NT2/D1 (cell line): ENCODE data around the gene DCUN1D3.

Experiments used
- DNase-seq: peaks from one replicate; pipeline ENCODE4 v3.0.0-alpha.2; 2011; ENCODE audit warnings: low read depth, low spot score
- H3K27me3 ChIP-seq: 2 replicates; pipeline ENCODE4 v1.6.0; 2011; ENCODE audit warnings: mild to moderate bottlenecking; ENCODE audit not compliant: insufficient read length, insufficient read depth
- H3K36me3 ChIP-seq: 2 replicates; pipeline ENCODE4 v1.6.1; 2011; ENCODE audit warnings: mild to moderate bottlenecking, low read length, mixed read lengths; ENCODE audit not compliant: insufficient read depth, insufficient read length
- H3K4me1 ChIP-seq: 2 replicates; pipeline ENCODE4 v1.5.1; 2011; ENCODE audit not compliant: insufficient read depth, insufficient read length
- H3K4me3 ChIP-seq: 2 replicates; pipeline ENCODE4 v1.5.1; 2011; ENCODE audit warnings: low read depth; ENCODE audit not compliant: insufficient read length
- H3K9ac ChIP-seq: 2 replicates; pipeline ENCODE4 v1.6.0; 2011; ENCODE audit warnings: low read depth; ENCODE audit not compliant: insufficient read length
- H3K9me3 ChIP-seq: 2 replicates; pipeline ENCODE4 v1.5.1; 2011; ENCODE audit warnings: mild to moderate bottlenecking, low read length; ENCODE audit not compliant: insufficient read depth
- SUZ12 ChIP-seq: IDR thresholded peaks from 2 replicates; pipeline ENCODE4 v1.6.1; 2011; ENCODE audit not compliant: insufficient read length, insufficient read depth; ENCODE audit errors: extremely low read depth
- YY1 ChIP-seq: IDR thresholded peaks from 2 replicates; pipeline ENCODE4 v1.6.1; 2011; ENCODE audit not compliant: insufficient read length, insufficient read depth
- ZNF274 ChIP-seq: IDR thresholded peaks from 2 replicates; pipeline ENCODE4 v1.6.1; 2011; ENCODE audit warnings: mild to moderate bottlenecking, low read depth, low read length

DCUN1D3 gene

GRCh38 chr16:20902426-20902825 is 2.3 kb upstream of the DCUN1D3 start:
- Histone ChIP-seq H3K4me1 (no peaks in the 10 kb centered on the region), H3K36me3 (peaks cover 18% of the 10 kb centered on the region), H3K27me3 (no peaks in the 10 kb centered on the region), H3K9me3 (no peaks in the 10 kb centered on the region), H3K4me3 (no peak overlapping the region), H3K9ac (no peak overlapping the region)
- DNase-seq, result no peak
- no peak for TF ChIP-seq ZNF274
- no peak for TF ChIP-seq SUZ12
- no peak for TF ChIP-seq YY1

- no peaks in the 10 kb centered on the region for H3K27me3 ChIP-seq
- H3K36me3 ChIP-seq, result peaks cover 26% of the 10 kb centered on the region
- no peaks in the 10 kb centered on the region for H3K4me1 ChIP-seq
- no peak for TF ChIP-seq SUZ12
- TF ChIP-seq YY1, result no peak
- no peak for TF ChIP-seq ZNF274
- no peaks in the 10 kb centered on the region for H3K9me3 ChIP-seq
- peak; percentile 30 for DNase-seq
- peak overlapping the region; percentile 92 for H3K9ac ChIP-seq
- peak overlapping the region; percentile 85 for H3K4me3 ChIP-seq
Measured at GRCh38 chr16:20901436-20902112, 1.4 kb upstream of the DCUN1D3 start.

- no peak for TF ChIP-seq SUZ12
- no peak for TF ChIP-seq YY1
- TF ChIP-seq ZNF274, result no peak
- Histone ChIP-seq H3K4me1 (no peaks in the 10 kb centered on the region), H3K27me3 (no peaks in the 10 kb centered on the region), H3K9ac (peak overlapping the region; percentile 92), H3K36me3 (peaks cover 30% of the 10 kb centered on the region), H3K9me3 (no peaks in the 10 kb centered on the region), H3K4me3 (peak overlapping the region; percentile 85)
- peak; percentile 1 for DNase-seq
Measured at GRCh38 chr16:20901068-20901435, 894 bp upstream of the DCUN1D3 start.

GRCh38 chr16:20899477-20900298 is 470 bp downstream of the DCUN1D3 start:
- peaks cover 38% of the 10 kb centered on the region for H3K36me3 ChIP-seq
- DNase-seq, result no peak
- H3K9ac ChIP-seq, result peak overlapping the region; percentile 90
- TF ChIP-seq ZNF274, result no peak
- H3K4me3 ChIP-seq, result peak overlapping the region; percentile 86
- H3K27me3 ChIP-seq, result no peaks in the 10 kb centered on the region
- H3K4me1 ChIP-seq, result no peaks in the 10 kb centered on the region
- no peaks in the 10 kb centered on the region for H3K9me3 ChIP-seq

GRCh38 chr16:20899071-20899470 is 1.1 kb downstream of the DCUN1D3 start:
- DNase-seq, result no peak
- peaks cover 45% of the 10 kb centered on the region for H3K36me3 ChIP-seq
- peak overlapping the region; percentile 86 for H3K4me3 ChIP-seq
- H3K9me3 ChIP-seq, result no peaks in the 10 kb centered on the region
- no peaks in the 10 kb centered on the region for H3K27me3 ChIP-seq
- H3K9ac ChIP-seq, result peak overlapping the region; percentile 90
- H3K4me1 ChIP-seq, result peaks cover 3% of the 10 kb centered on the region
- TF ChIP-seq SUZ12 (no peak), ZNF274 (no peak), YY1 (no peak)

GRCh38 chr16:20897922-20898321 is 2.2 kb downstream of the DCUN1D3 start:
- peaks cover 3% of the 10 kb centered on the region for H3K4me1 ChIP-seq
- TF ChIP-seq ZNF274, result no peak
- TF ChIP-seq YY1, result no peak
- TF ChIP-seq SUZ12, result no peak
- no peak overlapping the region for H3K4me3 ChIP-seq
- no peak overlapping the region for H3K9ac ChIP-seq
- no peaks in the 10 kb centered on the region for H3K27me3 ChIP-seq
- no peak for DNase-seq
- H3K9me3 ChIP-seq, result no peaks in the 10 kb centered on the region
- peaks cover 46% of the 10 kb centered on the region for H3K36me3 ChIP-seq

- no peak for DNase-seq
- no peaks in the 10 kb centered on the region for H3K27me3 ChIP-seq
- H3K4me1 ChIP-seq, result peaks cover 3% of the 10 kb centered on the region
- no peak overlapping the region for H3K4me3 ChIP-seq
- no peak overlapping the region for H3K9ac ChIP-seq
- TF ChIP-seq YY1 (no peak), SUZ12 (no peak), ZNF274 (no peak)
- peaks cover 42% of the 10 kb centered on the region for H3K36me3 ChIP-seq
- H3K9me3 ChIP-seq, result no peaks in the 10 kb centered on the region
Measured at GRCh38 chr16:20897253-20897897, 2.8 kb downstream of the DCUN1D3 start.
